Posterior cingulate gyrus (tissue), 11 donors: ENCODE data around the gene B4GALT5.
"Not testable (repeated sequence)": the region's sequence is repeated elsewhere in the genome, so short reads cannot be mapped to it uniquely, and the experiment has no call there.

ENCODE experiments used
- DNase-seq, 10 donors: peaks; one replicate each; pipeline versions ENCODE4 v3.0.0 to v3.0.0-alpha.2; 2020 to 2021; ENCODE audit warnings: mixed read lengths in 3 of 10
- intact Hi-C: fragments of 100-400 bp; cut with DNase I; formaldehyde crosslinking; loops from one replicate; pipeline ENCODE4 v1.15.1; 2023

B4GALT5 gene, protein sequence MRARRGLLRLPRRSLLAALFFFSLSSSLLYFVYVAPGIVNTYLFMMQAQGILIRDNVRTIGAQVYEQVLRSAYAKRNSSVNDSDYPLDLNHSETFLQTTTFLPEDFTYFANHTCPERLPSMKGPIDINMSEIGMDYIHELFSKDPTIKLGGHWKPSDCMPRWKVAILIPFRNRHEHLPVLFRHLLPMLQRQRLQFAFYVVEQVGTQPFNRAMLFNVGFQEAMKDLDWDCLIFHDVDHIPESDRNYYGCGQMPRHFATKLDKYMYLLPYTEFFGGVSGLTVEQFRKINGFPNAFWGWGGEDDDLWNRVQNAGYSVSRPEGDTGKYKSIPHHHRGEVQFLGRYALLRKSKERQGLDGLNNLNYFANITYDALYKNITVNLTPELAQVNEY

DNA sequence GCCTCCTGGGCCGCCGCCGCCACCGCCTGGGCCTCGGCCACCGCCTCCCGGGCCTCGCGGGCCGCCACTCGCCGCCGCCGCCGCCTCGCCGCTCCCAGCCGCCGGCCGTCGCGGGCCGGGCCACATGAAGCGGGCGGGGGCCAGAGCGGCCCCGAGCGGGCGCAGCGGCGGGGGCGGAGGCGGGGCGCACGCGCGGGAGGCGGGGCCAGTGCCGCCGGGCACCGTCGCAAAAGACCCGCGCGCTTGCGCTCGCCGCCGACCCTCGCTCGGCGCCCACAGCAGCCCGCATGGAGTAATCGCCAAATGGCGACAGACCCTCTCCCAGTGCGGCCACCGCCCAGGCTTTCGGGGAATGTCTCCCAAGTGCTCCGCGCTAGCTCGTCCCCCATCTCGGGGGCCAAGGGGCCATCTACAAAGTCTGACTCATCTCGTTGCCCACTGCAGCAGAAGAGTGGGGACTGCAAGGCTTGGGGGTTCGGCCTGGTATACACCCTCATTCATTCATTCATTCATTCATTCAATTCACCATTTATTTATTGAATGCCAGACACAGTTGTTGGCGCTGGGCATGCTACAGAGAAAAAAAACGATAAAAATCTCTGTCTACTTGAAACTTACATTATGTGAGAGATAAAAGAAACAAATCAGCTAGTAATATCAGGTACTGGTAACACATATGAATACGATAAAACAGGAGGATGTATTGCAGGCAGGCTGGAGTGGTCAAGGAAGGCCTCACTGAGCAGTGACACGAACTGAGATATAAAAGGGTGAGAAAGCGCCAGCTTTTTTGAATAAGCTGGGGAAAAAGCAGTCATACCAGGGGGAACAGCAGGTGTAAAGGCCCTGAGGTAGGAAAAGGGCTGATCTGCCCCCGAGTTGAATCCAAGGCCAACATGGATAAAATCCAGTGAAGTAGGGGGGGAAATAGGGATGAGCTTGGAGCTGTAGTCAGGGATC is at the start of gene B4GALT5:
TSS of gene B4GALT5 (minus strand) at position 126 of the 960 bp plus-strand sequence. CDS start 188 bp downstream, outside the sequence.
- DNase-seq: peak; percentile 67 to 97 (median 84)
- intact Hi-C loops: loop anchor here (2.0 to 5.0 kb wide), 4 partner anchors 58 to 173 kb away; partner anchors contain the start of gene SLC9A8

DNA sequence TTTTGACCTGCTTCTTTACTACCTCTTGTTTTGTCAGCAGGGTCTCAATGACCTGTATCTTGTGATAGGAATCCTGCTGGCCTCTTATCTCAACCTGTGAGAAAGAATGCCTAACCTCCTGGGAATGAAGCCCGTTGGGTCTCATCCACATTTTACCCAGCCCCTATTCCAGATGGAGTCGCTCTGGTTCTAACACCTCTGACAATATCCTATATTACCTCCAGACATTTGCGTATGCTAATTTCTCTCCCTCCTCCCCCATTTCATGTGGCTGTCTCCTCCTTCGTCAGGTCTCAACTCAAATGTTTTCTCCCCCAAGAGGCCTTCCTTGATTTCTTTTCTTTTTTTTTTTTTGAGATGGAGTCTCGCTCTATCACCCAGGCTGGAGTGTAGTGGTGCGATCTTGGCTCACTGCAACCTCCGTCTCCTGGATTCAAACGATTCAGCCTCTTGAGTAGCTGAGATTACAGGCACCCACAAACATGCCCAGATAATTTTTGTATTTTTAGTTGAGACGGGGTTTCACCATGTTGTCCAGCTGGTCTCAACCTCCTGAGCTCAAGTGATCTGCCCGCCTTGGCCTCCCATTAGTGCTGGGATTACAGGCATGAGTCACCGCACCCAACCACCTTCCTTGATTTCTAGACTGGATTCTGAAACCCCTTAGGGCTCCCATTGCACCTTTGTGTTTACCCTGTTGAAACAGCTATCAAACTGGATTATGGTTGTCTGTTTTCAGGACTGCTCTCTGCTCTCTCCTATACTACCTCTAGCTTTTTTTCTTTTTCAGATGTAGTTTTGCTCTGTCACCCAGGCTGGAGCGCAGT is 49.5 kb upstream of the B4GALT5 start:
- intact Hi-C loops: no loop called here

DNA sequence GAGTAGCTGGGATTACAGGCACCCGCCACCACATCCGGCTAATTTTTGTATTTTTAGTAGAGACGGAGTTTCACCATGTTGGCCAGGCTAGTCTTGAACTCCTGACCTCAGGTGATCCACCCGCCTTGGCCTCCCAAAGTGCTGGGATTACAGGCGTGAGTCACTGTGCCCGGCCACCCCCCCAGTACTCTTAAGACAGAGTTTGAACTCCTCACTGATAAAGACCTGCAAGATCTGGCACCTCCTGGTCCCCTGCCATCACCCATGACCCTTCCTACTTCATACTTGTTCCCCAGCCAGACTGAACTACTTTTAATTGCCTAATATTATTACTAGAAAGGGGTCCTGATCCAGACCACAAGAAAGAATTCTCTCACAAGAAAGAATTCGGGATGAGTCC is 48.2 kb upstream of the B4GALT5 start:
- intact Hi-C loops, DNase-seq: not testable (repeated sequence)

More for the DNA sequence above, 49.5 kb upstream of the B4GALT5 start:
- DNase-seq: no peak

DNA sequence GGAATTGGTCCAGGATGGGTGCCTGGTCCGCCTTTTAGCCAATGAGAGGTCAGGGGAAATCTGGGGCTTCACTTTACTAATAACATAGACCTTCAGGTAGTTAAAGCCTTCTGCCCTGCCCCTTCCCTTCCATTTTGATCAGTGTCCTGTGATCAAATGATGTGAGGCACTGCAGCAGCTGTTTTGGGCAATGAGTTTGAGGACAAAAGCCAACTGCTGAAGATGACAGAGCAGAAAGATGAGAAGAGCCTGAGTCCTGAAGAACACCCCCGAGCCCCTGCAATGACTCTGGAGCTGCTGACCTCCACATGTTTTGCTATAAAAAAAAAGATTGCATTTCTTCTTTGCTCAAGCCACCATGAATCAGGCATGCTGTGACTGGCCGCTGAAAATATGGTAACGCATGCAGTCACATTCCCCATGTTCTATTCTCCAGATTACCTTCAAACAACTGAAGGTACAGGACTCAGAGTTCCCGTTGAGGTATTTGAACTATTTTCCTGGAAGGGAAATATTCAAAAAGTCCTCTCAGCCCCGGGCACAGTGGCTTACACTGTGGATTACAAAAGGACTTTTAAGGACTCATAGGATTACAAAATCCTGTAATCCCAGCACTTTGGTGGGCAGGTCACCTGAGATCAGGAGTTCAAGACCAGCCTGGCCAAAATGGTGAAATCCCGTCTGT is 45.7 kb upstream of the B4GALT5 start:
- intact Hi-C loops: no loop called here
- no peak for DNase-seq

DNA sequence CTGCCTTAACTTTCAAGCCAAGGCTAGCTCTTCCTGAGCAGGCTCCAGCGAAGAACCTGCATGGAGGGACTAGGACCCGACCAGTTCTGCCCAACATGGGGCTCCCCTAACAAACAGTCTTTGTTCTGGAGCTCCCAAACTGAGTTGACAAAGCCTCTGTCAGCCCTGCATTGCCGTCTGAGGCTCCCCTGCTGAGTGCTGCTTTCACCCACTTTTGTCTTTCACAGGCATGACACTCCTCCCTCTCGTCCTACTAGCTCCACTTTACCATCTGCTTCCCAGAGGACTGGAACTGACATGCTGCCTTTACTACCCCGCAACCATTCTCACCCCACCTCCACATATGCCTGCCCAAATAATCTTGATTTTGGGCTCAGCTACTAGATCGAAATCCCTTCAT is 45.1 kb upstream of the B4GALT5 start:
- intact Hi-C loops: no loop called here
- DNase-seq: peak in 3 of 10 donors; percentile 8 to 73 (median 24)

DNA sequence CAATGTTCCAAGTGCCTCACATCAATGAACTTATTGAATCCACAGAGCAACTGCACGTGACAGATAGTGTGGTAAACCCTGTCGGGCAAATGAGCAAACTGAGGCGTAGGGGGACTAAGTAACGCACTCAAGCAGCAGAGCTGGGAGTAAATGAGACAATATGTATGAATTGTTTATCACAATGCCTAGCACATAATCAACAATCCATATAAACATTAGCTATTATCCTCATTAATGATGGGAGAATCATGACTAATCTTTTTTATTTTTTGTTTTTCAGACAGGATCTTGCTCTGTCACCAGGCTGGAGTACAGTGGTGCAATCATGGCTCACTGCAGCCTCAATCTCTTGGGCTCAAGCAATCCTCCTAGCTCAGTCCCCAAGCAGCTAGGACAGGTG is 43.9 kb upstream of the B4GALT5 start:
- no peak for DNase-seq
- intact Hi-C loops: no loop called here

DNA sequence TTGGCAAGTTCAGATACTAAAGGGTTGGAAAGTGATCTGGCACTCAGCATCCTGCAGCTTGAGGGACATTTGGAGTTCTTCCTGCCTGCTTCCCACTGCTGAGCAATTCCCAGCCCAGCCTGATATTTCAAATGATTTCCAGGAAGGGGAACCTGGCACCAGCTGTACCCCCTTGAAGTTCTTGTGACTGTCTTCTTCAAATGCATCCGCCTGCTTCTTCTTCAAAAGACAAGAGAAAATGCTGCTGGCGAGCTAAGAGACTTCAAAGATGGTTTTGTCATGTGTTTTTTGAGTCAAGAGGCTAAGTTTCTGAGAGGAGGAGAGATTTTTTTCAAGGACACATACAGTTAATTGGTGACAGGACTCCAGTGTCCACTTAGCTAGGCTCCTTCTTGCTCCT is 42.6 kb upstream of the B4GALT5 start:
- intact Hi-C loops: no loop called here
- no peak for DNase-seq

DNA sequence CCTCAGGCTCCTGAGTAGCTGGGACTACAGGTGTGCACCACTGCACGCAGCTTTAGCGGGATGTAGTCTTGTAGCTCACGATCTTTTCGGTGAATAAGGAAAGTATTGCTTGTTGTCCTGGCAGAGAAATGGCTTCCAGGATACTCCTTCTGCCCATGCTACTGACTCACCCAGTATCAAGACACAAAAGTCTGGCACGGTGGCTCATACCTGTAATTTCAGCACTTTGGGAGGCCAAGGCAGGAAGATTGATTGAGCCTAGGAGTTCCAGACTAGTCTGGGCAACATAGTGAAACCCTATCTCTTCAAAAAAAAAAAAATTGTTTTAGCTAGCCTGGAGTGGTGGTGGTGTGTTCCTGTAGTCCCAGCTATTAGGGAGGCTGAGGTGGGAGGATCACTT is 40.9 kb upstream of the B4GALT5 start:
- intact Hi-C loops: no loop called here
- DNase-seq: no peak

DNA sequence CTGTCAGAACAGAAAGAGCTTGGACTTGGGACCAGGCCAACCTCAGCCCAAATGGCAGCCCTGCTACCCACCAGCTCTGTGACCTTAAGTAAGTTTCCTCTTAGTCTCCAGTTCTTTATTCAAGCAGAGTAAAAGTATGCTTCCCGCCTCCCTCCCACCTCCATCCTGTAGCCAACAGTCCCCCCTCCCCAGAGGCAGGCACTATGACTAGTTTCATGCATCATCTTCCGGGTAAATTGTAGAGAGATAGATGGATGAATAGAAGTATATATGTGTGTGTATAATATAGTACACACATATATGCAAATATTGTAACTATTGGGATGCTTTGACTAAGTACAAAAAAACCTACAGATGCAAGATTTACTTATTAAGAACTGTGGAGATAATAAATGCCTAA is 39.5 kb upstream of the B4GALT5 start:
- DNase-seq: no peak
- intact Hi-C loops: no loop called here

DNA sequence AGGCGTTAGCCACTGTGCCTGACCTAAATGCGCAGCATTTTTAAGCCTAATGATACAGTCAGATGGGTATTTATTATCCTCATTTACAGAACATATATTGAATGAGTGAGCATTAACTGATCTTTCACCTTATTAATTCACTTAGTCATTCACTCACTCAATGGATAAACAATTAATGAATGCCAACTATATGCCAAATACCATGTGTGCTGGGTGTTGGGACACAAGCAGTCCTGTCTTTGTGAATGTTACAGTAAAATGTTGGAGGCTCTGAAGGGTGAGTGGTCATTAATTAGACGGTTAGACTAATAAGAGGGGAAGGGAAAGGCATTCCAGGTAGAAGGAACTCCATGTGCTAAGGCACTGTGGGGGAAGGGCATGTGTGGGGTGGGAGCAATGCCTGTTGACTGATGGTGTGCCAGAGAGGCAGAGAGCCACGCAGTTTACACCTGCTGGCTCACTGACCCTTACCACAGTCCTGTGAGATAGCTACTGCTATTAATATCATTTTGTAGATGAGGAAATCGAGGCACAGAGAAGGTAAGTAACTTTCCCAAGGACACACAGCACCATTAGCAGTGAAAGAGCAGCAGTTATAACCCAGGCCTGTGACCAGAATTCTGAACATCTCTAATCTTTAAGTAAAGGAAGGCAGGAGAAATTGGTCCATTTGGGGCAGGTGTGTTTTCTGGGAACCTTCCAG is 38.7 kb upstream of the B4GALT5 start:
- intact Hi-C loops: no loop called here
- no peak for DNase-seq

DNA sequence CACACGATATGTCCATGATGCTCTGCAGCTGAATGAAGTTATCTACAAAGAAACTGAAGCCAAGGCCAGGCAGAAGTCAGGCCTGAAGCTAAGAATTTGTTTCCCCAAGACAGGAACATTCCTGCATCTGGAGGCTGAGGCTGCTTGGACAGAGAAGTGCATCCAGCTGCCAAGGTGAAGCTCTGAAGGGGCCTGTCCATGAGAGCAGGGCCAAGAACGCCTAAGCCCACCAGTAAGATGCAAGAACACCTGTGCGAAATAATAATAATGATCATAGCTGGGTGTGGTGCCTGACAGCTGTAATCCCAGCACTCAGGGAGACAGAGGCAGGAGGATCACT is 37.7 kb upstream of the B4GALT5 start:
- DNase-seq: no peak
- intact Hi-C loops: no loop called here

DNA sequence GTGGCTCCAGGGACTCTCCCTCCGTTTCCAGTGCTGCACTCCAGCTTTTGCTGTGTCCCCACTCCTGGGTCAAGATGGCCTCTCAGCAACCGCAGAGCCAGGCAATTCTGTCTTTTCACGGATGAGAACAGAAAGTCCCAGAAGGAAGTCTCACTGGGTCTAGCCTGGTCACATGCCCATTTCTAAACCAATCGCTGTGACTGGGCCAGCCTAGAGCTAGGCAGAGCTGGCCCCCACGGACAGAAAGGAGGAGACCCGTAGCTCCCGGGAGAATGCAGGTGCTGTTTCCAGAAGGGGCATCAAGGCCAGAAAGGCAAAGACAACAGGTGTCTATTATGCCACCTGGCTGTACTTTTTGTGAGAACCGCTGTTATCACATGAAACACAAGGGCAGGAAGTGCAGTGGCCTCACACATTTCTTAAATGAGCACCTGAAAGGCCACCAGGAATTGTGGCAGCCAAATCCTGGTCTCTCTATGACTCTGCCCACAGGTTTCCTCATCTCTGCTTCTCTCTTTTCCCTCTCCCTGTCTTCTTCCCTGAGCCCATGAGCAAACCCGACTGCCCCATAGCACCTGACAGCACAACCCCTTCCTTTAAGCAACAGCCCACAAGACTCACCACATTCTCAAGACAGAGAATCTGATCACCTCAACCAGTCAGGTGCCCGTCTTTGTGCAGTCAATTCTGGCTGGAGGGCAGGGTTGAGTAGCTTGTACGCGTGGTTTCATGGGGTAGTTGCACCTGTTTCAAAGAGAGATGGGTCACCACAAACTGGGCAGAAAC is 37.1 kb upstream of the B4GALT5 start:
- intact Hi-C loops: no loop called here
- no peak for DNase-seq

DNA sequence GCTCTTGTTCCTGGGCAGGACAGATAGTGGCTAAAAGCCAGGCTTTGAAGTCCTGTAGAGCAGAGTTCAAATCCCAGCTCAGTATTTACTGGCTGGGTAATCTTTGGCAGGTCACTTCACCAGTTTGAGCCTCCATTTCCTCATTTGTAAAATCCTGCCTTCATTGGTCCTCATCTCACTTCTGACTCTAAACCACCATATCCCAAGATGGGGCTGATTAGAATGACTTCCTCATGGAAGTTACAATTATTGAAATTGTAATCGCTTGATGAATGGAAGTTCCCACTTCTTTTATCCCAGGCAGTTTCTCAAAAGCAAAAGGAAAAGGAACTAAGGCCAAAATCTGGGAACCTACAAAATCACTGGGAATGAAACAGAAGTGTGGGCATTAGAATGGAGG is 35.9 kb upstream of the B4GALT5 start:
- no peak for DNase-seq
- intact Hi-C loops: no loop called here

DNA sequence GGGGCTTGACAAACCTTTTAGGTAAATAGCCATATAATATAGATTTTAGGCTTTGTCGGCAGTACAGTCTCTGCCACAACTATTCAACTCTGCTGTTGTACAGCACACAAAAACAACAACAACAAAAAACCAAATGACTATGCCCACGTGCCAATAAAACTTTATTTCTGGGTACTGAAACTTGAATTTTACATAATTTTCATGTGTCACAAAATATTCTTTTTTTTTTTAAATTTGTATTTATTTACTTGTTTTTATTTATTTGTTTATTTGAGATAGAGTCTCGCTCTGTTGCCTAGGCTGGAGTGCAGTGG is 34.8 kb upstream of the B4GALT5 start:
- no peak for DNase-seq
- intact Hi-C loops: no loop called here

DNA sequence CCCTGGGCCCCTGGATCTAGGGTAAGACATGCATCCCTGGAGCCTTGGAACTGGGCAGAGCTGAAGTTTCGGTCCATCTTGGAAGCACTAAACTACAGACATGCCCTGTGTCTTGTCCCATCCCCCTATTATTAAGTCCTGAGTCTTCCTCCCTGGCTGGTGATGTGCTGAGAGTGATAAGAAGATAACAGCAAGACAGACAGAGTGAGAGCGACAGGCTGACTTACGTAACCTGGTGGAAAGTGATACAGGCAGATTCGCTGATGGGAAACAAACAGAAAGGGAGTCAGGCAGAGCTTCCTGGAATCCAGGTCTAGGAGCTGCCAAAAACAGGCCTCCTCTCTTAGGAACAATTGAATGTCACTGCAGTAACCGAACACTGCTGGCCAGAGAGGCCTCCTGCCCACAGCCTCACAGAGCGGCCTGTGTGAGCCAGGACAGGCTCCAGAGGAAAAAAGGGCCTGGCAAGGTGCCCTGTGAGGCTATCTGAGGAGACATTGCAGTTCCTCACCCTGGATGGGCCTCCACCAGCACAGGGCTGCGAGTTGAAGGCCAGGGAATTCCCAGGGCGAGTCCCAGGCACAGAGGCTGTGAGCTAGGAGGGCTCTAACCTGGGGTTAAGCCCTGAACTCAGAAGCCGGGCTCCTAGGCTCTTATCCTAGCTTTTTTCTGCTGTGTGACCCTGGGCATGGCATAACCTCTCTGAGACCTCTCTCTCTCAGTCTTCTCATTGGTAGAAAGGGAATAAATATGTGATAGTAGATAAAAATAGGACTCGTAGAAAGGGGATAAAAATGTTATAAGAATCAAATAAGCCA is 34.2 kb upstream of the B4GALT5 start:
- DNase-seq: peak in 9 of 10 donors; percentile 32 to 94 (median 65)
- intact Hi-C loops: no loop called here

DNA sequence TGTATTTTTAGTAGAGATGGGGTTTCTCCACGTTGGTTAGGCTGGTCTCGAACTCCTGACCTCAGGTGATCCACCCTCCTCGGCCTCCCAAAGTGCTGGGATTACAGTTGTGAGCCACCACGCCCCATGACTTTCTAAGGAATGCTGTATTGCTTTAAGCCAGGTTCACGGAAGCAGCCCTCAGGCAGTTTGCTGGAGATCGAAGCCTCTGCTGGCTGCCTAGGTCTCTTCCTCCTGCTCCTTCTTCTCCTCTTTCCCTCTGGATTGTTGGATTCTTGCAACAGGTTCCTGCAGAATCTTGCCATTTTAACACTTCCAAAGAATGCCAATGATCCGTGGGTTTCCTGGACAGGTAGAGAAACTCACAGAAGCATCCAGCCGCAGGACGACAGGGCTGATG is 29.3 kb upstream of the B4GALT5 start:
- no peak for DNase-seq
- intact Hi-C loops: no loop called here

DNA sequence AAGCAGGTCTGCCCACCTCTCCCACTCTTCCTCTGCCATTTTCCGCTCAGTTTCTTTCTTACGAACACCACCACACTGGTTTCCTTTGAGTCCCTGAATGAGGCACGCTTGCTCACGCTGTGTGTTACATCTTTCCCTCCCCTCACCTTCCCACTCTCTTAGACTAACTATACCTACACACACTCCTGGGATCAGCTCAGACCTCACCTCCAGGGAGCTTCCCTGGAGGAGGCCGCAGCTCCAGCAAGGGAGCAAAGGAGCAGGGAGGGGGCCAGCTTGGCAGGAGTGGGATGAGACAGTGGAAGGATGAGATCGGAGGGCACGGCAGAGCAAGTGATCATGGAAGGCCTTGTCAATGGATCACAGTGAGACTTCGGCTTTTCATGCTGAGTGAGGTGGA is 28.3 kb upstream of the B4GALT5 start:
- DNase-seq: no peak
- intact Hi-C loops: no loop called here

DNA sequence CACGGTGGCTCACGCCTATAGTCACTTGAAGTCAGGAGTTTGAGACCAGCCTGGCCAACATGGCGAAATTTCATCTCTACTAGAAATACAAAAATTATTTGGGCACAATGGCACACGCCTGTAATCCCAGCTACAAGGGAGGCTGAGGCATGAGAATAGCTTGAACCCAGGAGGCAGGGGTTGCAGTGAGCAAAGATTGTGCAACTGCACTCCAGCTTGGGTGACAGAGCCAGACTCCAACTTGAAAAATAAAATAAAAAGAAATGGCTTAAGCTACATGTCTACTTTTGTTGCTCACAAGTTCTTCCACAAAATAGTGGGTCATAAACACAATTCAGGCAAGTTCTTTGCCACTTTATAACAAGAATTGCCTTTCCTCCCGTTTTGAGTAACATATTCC is 27.1 kb upstream of the B4GALT5 start:
- no peak for DNase-seq
- intact Hi-C loops: no loop called here
